GM23248 (cell line): ENCODE measurements around the gene PLEK. TPM values are rescaled to one million over a fixed set of nuclear protein-coding genes. Genes with fewer than 3 reads are reported as not detected.
A peak's percentile ranks its signal among the peaks of the same experiment; 100 is the strongest.
"Not testable (repeated sequence)": the region's sequence is repeated elsewhere in the genome, so short reads cannot be mapped to it uniquely, and the experiment has no call there.

Experiments
- DNase-seq: peaks from one replicate; pipeline ENCODE4 v3.0.0-alpha.2; 2015
- H2AFZ ChIP-seq: fragments of 200-600 bp; sonication (generic); 2 replicates; pipeline ENCODE4 v1.6.1; 2016; ENCODE audit warnings: antibody characterized with exemption
- H3F3A ChIP-seq: fragments of 200-600 bp; sonication (generic); 2 replicates; pipeline ENCODE4 v1.6.1; 2016; ENCODE audit warnings: mild to moderate bottlenecking, antibody characterized with exemption, mixed run types; ENCODE audit not compliant: insufficient read depth
- H3K27ac ChIP-seq: fragments of 200-600 bp; sonication (generic); 2 replicates; pipeline ENCODE4 v1.5.1; 2016; ENCODE audit warnings: mild to moderate bottlenecking
- H3K27me3 ChIP-seq: fragments of 200-600 bp; sonication (generic); replicated peaks from 2 replicates; pipeline ENCODE4 v1.6.1; 2016; ENCODE audit warnings: mild to moderate bottlenecking; ENCODE audit not compliant: insufficient read depth
- H3K36me3 ChIP-seq: fragments of 200-600 bp; sonication (generic); 2 replicates; pipeline ENCODE4 v1.6.1; 2016; ENCODE audit warnings: low read depth, mild to moderate bottlenecking
- H3K4me1 ChIP-seq: fragments of 200-600 bp; sonication (generic); 2 replicates; pipeline ENCODE4 v1.6.1; 2016; ENCODE audit warnings: mild to moderate bottlenecking; ENCODE audit not compliant: insufficient read depth
- H3K4me2 ChIP-seq: fragments of 200-600 bp; sonication (generic); one replicate; pipeline ENCODE4 v1.6.1; 2016; ENCODE audit warnings: mild to moderate bottlenecking; ENCODE audit not compliant: unreplicated experiment
- H3K4me3 ChIP-seq: fragments of 200-600 bp; sonication (generic); 2 replicates; pipeline ENCODE4 v1.5.1; 2016; ENCODE audit warnings: mild to moderate bottlenecking
- H3K79me2 ChIP-seq: fragments of 200-600 bp; sonication (generic); 2 replicates; pipeline ENCODE4 v1.6.1; 2016; ENCODE audit warnings: mild to moderate bottlenecking; ENCODE audit not compliant: insufficient read depth
- H3K9ac ChIP-seq: fragments of 200-600 bp; sonication (generic); 2 replicates; pipeline ENCODE4 v1.6.1; 2016; ENCODE audit warnings: mild to moderate bottlenecking
- H3K9me2 ChIP-seq: fragments of 200-600 bp; sonication (generic); 2 replicates; pipeline ENCODE4 v1.6.1; 2016; ENCODE audit warnings: mixed run types, mild to moderate bottlenecking, moderate library complexity; ENCODE audit not compliant: insufficient read depth
- H3K9me3 ChIP-seq: fragments of 200-600 bp; sonication (generic); one replicate; pipeline ENCODE4 v1.6.1; 2017; ENCODE audit warnings: low read depth
- H4K20me1 ChIP-seq: fragments of 200-600 bp; sonication (generic); 2 replicates; pipeline ENCODE4 v1.6.0; 2016; ENCODE audit not compliant: insufficient read depth
- EZH2 ChIP-seq: fragments of 200-600 bp; sonication (generic); IDR thresholded peaks from 2 replicates; pipeline ENCODE4 v1.6.1; 2018; ENCODE audit warnings: antibody characterized with exemption, mild to moderate bottlenecking; ENCODE audit not compliant: insufficient read depth, poor library complexity, severe bottlenecking
- EZH2phosphoT487 ChIP-seq: fragments of 200-600 bp; sonication (generic); IDR thresholded peaks from 2 replicates; pipeline ENCODE4 v1.6.1; 2018; ENCODE audit warnings: antibody characterized with exemption, moderate library complexity, mild to moderate bottlenecking, low read depth; ENCODE audit not compliant: insufficient read depth
- WGBS, 2 experiments: methylation state at CpG; one replicate each; pipeline ENCODE4 v1.1.6; 2015 to 2017; ENCODE audit warnings: low lambda C conversion rate in 2 of 2, low coverage in 1 of 2; ENCODE audit errors: missing lambda C conversion rate in 2 of 2; 5-methylcytosine and 5-hydroxymethylcytosine counted together
- in situ Hi-C: fragments of 300-500 bp; cut with MboI; formaldehyde crosslinking; loops from 2 replicates; pipeline ENCODE4 v1.15.0; 2020
- polyA plus RNA-seq: library from polyadenylated mRNA; unstranded; fragments of >200 nt; fragmentation: Nextera tagmentation; extraction: Ambion mirVana; gene quantifications from 2 replicates; pipeline ENCODE4 v1.2.1, GENCODE V29; 2016
- total RNA-seq: library from RNA; depleted of rRNA; stranded (reverse); fragments of >200 nt; shearing (Covaris generic); gene quantifications from 2 replicates; pipeline ENCODE4 v1.2.3, GENCODE V29; 2014

Gene PLEK
- total and polyA plus RNA-seq, 2 experiments from 2014 or later, result 0.15 TPM; not detected in 1

DNA sequence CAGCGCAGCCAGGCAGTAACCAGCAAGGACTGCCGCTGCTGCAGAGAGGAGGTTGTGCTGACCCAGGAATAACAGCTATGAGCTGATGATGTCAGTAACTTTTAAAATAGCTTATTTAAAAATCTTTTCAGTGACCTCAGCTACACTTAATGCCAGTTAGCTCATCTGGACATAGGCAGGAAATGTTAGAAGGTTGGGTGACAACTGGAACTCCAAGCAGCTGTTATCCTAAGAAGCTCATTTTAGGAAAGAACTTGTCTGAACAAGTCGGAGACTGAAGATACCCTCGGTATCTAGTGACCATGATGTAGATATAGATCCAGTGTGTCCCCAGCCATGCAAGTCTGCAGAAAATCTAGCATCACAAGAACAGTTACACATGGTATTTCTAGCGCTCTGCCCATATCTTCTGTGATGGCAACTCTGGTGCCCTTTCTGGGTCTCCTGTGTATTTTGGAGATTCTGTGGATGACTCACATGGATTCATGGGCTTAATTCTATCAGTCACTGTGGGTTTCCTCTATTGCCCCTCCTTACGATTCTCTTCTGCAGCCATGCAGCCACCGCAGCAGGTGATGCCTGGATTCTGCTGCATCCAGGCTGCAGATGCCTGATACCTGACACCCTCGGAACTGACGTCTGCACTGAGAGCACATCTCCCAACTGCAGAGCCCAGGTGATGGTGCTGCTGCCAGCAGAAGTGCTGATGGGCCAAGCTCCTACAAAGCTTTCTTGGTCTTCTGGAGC lies 19.8 kb upstream of the PLEK start:
- H3K9me2 ChIP-seq, result no peaks in the 10 kb centered on the region
- TF ChIP-seq EZH2phosphoT487 (no peak), EZH2 (no peak)
- H3K4me2 ChIP-seq, result no peak overlapping the region
- DNase-seq, result no peak
- in situ Hi-C loops, result no loop called here
- H3K4me1 ChIP-seq, result no peaks in the 10 kb centered on the region
- H4K20me1 ChIP-seq, result no peaks in the 10 kb centered on the region
- H3K9me3 ChIP-seq, result no peaks in the 10 kb centered on the region
- peaks cover 26% of the 10 kb centered on the region for H3K27me3 ChIP-seq
- no peaks in the 10 kb centered on the region for H3K36me3 ChIP-seq
- H3K9ac ChIP-seq, result no peak overlapping the region
- H3K79me2 ChIP-seq, result no peaks in the 10 kb centered on the region
- H3K27ac ChIP-seq, result no peak overlapping the region
- H3K4me3 ChIP-seq, result no peak overlapping the region
- 46 to 55% methylated on average over 9 of the region's 9 CpGs for WGBS, 2 experiments
- H3F3A ChIP-seq, result no peaks in the 10 kb centered on the region
- no peak overlapping the region for H2AFZ ChIP-seq

DNA sequence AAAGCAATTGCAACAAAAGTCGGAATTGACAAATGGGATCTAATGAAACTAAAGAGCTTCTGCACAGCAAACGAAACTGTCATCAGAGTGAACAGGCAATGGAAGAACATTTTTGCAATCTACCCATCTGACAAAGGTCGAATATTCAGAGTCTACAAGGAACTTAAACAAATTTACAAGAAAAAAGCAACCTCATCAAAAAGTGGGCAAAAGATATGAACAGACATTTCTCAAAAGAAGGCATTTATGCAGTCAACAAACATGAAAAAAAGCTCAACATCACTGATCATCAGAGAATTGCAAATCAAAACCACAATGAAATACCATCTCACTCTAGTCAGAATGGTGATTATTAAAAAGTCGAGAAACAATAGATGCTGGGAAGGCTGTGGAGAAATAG lies 16.0 kb upstream of the PLEK start:
- not testable (repeated sequence) for H3K27ac ChIP-seq

DNA sequence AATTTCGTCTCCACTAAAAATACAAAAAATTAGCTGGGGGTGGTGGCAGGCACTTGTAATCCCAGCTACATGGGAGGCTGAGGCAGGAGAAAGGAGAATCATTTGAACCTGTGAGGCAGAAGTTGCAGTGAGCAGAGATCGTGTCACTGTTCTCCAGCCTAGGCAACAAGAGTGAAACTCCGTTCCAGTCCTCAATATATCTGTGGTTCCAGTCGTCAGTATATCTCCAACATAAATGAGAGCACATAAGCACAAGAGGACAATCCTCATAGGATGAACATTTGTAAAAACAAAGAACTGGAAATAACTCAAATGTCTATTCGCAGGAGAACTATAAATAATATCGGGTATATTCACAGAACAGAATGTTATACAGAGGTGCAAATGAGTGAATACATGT lies 13.1 kb upstream of the PLEK start:
- in situ Hi-C loops, result no loop called here
- no peaks in the 10 kb centered on the region for H3K79me2 ChIP-seq
- 86 to 87% methylated on average over 6 of the region's 6 CpGs for WGBS, 2 experiments
- peaks cover 10% of the 10 kb centered on the region for H3K4me1 ChIP-seq
- H3K9me2 ChIP-seq, result no peaks in the 10 kb centered on the region
- no peak for DNase-seq
- H2AFZ ChIP-seq, result no peak overlapping the region
- H3K27me3 ChIP-seq, result no peaks in the 10 kb centered on the region
- H3K9ac ChIP-seq, result no peak overlapping the region
- H3K27ac ChIP-seq, result no peak overlapping the region
- no peaks in the 10 kb centered on the region for H3K9me3 ChIP-seq
- H3K36me3 ChIP-seq, result no peaks in the 10 kb centered on the region
- H4K20me1 ChIP-seq, result no peaks in the 10 kb centered on the region
- H3K4me2 ChIP-seq, result no peak overlapping the region
- TF ChIP-seq EZH2, result no peak
- no peak for TF ChIP-seq EZH2phosphoT487
- H3K4me3 ChIP-seq, result no peak overlapping the region
- no peaks in the 10 kb centered on the region for H3F3A ChIP-seq

More for the DNA sequence above, 16.0 kb upstream of the PLEK start:
- DNase-seq, H3K9me3 ChIP-seq, H3K4me3 ChIP-seq, H3K9me2 ChIP-seq, H4K20me1 ChIP-seq, H3K36me3 ChIP-seq, in situ Hi-C loops, H3K9ac ChIP-seq, H3K79me2 ChIP-seq, H3K4me2 ChIP-seq, H3F3A ChIP-seq, H2AFZ ChIP-seq: not testable (repeated sequence)
- H3K27me3 ChIP-seq, result 0 out of 2 replicates have a peak, but pooled peaks cover 11% of the 10 kb centered on the region
- peaks cover 10% of the 10 kb centered on the region for H3K4me1 ChIP-seq
- WGBS, 2 experiments, result 72 to 78% methylated on average over 4 of the region's 4 CpGs

DNA sequence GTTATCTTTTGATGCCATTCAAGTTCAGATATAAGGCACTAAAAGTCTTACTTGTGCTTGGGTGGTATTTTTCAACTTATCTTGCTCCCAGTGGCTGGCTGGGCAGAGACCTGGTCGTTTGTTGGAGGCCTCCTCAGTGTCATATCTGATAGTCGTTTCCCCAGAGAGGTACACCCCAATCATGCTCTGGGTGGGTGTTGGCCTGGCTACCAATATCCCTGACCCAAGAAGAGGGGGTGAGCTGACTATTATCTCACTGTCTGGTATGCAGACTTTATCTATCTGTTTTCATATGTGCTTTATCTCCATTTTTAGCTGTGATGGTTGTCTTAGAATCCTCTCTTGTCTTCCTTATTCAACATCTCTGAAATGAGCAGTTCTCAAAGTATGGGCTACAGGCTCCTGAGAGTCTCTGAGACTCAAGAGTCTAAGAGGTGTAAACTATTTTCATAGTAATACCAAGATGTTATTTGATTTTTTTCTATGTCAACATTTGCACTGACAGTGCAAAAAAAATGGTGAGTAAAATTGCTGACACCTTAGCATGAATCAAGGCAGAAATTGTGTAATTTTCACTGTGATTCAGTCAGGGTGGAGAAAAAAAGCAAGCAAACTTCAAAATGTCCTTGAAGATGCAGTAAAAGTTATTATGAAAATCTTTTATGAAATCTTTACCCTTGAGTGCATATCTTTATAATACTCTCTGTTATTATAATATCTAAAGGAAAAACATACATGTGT lies 12.3 kb upstream of the PLEK start:
- no peaks in the 10 kb centered on the region for H4K20me1 ChIP-seq
- 0 out of 2 replicates have a peak overlapping the region, but pooled peaks have one; percentile 36 for H2AFZ ChIP-seq
- no peak overlapping the region for H3K9ac ChIP-seq
- H3K9me3 ChIP-seq, result no peaks in the 10 kb centered on the region
- in situ Hi-C loops, result no loop called here
- no peaks in the 10 kb centered on the region for H3K9me2 ChIP-seq
- TF ChIP-seq EZH2 (no peak), EZH2phosphoT487 (no peak)
- H3K36me3 ChIP-seq, result no peaks in the 10 kb centered on the region
- peak; percentile 65 for DNase-seq
- H3K27ac ChIP-seq, result 0 out of 2 replicates have a peak overlapping the region, but pooled peaks have one; percentile 20
- peaks cover 10% of the 10 kb centered on the region for H3K4me1 ChIP-seq
- H3F3A ChIP-seq, result no peaks in the 10 kb centered on the region
- no peak overlapping the region for H3K4me2 ChIP-seq
- H3K4me3 ChIP-seq, result no peak overlapping the region
- 22 to 32% methylated on average over 2 of the region's 2 CpGs for WGBS, 2 experiments
- no peaks in the 10 kb centered on the region for H3K27me3 ChIP-seq
- H3K79me2 ChIP-seq, result no peaks in the 10 kb centered on the region
